Stimulated activated CD4-positive, alpha-beta T cell treated with anti-CD3 and anti-CD28 coated beads, TNF-alpha, amount 100 ng/mL, for 48 hours (primary cell): ENCODE measurements around the gene RRP1B.
A peak's percentile ranks its signal among the peaks of the same experiment; 100 is the strongest.
"Not testable (repeated sequence)": the region's sequence is repeated elsewhere in the genome, so short reads cannot be mapped to it uniquely, and the experiment has no call there.

ENCODE experiments used
- DNase-seq, 3 donors: peaks; one replicate each; pipeline ENCODE4 v3.0.0-alpha.2; 2020; ENCODE audit warnings: low read depth in 3 of 3

Gene RRP1B

GRCh38 chr21:43659136-43660000, at the start of gene RRP1B, which contains the start of gene HSF2BP:
RRP1B (plus strand) TSS chr21:43659560; CDS start chr21:43659665, 105 bp downstream.
HSF2BP (minus strand) TSS chr21:43659488; CDS start chr21:43658096, 1,392 bp downstream.
- DNase-seq = peak; percentile 64 to 77 (median 69)

- no peak for DNase-seq
Measured at GRCh38 chr21:43611598-43612369, 47.6 kb upstream of the RRP1B start.

- DNase-seq = no peak
Measured at GRCh38 chr21:43613755-43614638, 45.4 kb upstream of the RRP1B start.

- no peak for DNase-seq
Measured at GRCh38 chr21:43614839-43615238, 44.5 kb upstream of the RRP1B start.

- not testable (repeated sequence) for DNase-seq
Measured at GRCh38 chr21:43616861-43617260, 42.5 kb upstream of the RRP1B start.

GRCh38 chr21:43618940-43619339, 40.4 kb upstream of the RRP1B start:
- DNase-seq = no peak

- DNase-seq = no peak
Measured at GRCh38 chr21:43619344-43619743, 40.0 kb upstream of the RRP1B start.

GRCh38 chr21:43619856-43620255, 39.5 kb upstream of the RRP1B start:
- DNase-seq = no peak

- DNase-seq = no peak
Measured at GRCh38 chr21:43622796-43623195, 36.6 kb upstream of the RRP1B start.

- no peak for DNase-seq
Measured at GRCh38 chr21:43623588-43623987, 35.8 kb upstream of the RRP1B start.

- DNase-seq = no peak
Measured at GRCh38 chr21:43624339-43624738, 35.0 kb upstream of the RRP1B start.

GRCh38 chr21:43626390-43626789, 33.0 kb upstream of the RRP1B start:
- no peak for DNase-seq

GRCh38 chr21:43627527-43627926, 31.8 kb upstream of the RRP1B start:
- no peak for DNase-seq

GRCh38 chr21:43631411-43632107, 27.8 kb upstream of the RRP1B start:
- no peak for DNase-seq

GRCh38 chr21:43632373-43632905, 26.9 kb upstream of the RRP1B start:
- DNase-seq = no peak

GRCh38 chr21:43634618-43635017, 24.7 kb upstream of the RRP1B start:
- DNase-seq = no peak

GRCh38 chr21:43635436-43635835, 23.9 kb upstream of the RRP1B start:
- no peak for DNase-seq

GRCh38 chr21:43637530-43638158, 21.7 kb upstream of the RRP1B start:
- DNase-seq = no peak

- DNase-seq = no peak
Measured at GRCh38 chr21:43639470-43640353, 19.6 kb upstream of the RRP1B start.
